IMR-90 (cell line): ENCODE measurements around the gene C1QTNF9B. TPM values are rescaled to one million over a fixed set of nuclear protein-coding genes. Genes with fewer than 3 reads are reported as not detected.

ENCODE experiments used
- ATAC-seq: fragments of 200-7000 bp; cut with Tn5 transposase; 2 replicates; pipeline ENCODE4 v1.9.1; 2020; ENCODE audit warnings: low read depth, mild to moderate bottlenecking, moderate library complexity
- BruUV-seq: library from RNA; stranded (reverse); fragments of 400-500 nt; replicated peaks from 2 replicates; lab custom pipeline; 2021; lab: Mats Ljungman, UMichigan
- CTCF ChIA-PET: fragments of 300-600 bp; formaldehyde crosslinking; extraction: SDS; loops from one replicate; lab custom pipeline; 2021; ENCODE audit warnings: antibody characterized with exemption; lab: Yijun Ruan, JAX
- POLR2A ChIA-PET: fragments of 300-600 bp; sonication (Branson Sonifier 250); formaldehyde crosslinking; loops from one replicate; lab custom pipeline; 2022; ENCODE audit warnings: antibody characterized with exemption; ENCODE audit not compliant: unreplicated experiment; lab: Charles Lee
- DNase-seq: peaks from one replicate; pipeline ENCODE4 v3.0.0; 2013
- H2AFZ ChIP-seq: replicated peaks from 2 replicates; pipeline ENCODE3; 2013; ENCODE audit warnings: low read length, mild to moderate bottlenecking; ENCODE audit not compliant: poor library complexity
- H2AK5ac ChIP-seq: 2 replicates; pipeline ENCODE4 v1.6.1; 2013; ENCODE audit warnings: low read depth, low read length, inconsistent platforms
- H2AK9ac ChIP-seq: replicated peaks from 2 replicates; pipeline ENCODE3; 2013; ENCODE audit warnings: mild to moderate bottlenecking, low read depth, low read length, moderate library complexity; ENCODE audit not compliant: poor library complexity
- H2BK120ac ChIP-seq: 2 replicates; pipeline ENCODE4 v1.6.1; 2013; ENCODE audit warnings: low read depth, low read length, inconsistent platforms
- H2BK15ac ChIP-seq: 3 replicates; pipeline ENCODE4 v1.6.1; 2013; ENCODE audit warnings: low read depth, low read length, inconsistent platforms
- H2BK20ac ChIP-seq: 2 replicates; pipeline ENCODE4 v1.6.1; 2013; ENCODE audit warnings: low read depth, mild to moderate bottlenecking, inconsistent platforms, low read length, moderate library complexity
- H2BK5ac ChIP-seq: 2 replicates; pipeline ENCODE4 v1.6.1; 2013; ENCODE audit warnings: mild to moderate bottlenecking, low read depth, low read length, inconsistent platforms; ENCODE audit not compliant: poor library complexity, severe bottlenecking
- H3K14ac ChIP-seq: replicated peaks from 2 replicates; pipeline ENCODE4 v1.6.1; 2013; ENCODE audit warnings: low read depth, low read length, inconsistent platforms
- H3K18ac ChIP-seq: 2 replicates; pipeline ENCODE4 v1.6.1; 2013; ENCODE audit warnings: low read depth, low read length, control low read depth
- H3K23ac ChIP-seq: 2 replicates; pipeline ENCODE4 v1.6.1; 2013; ENCODE audit warnings: low read depth, low read length, inconsistent platforms
- H3K27ac ChIP-seq: 2 replicates; pipeline ENCODE4 v1.5.1; 2013; ENCODE audit warnings: mild to moderate bottlenecking, control low read depth, low read length; ENCODE audit not compliant: insufficient read depth
- H3K27me3 ChIP-seq: 2 replicates; pipeline ENCODE4 v1.6.1; 2013; ENCODE audit warnings: low read length; ENCODE audit not compliant: control insufficient read depth, insufficient read depth
- H3K36me3 ChIP-seq: 2 replicates; pipeline ENCODE4 v1.6.1; 2013; ENCODE audit warnings: low read length, mixed read lengths; ENCODE audit not compliant: control insufficient read depth, insufficient read depth
- H3K4ac ChIP-seq: 2 replicates; pipeline ENCODE4 v1.6.1; 2013; ENCODE audit warnings: low read depth, low read length, inconsistent platforms
- H3K4me1 ChIP-seq: 2 replicates; pipeline ENCODE4 v1.6.1; 2013; ENCODE audit warnings: low read length, mixed read lengths; ENCODE audit not compliant: control insufficient read depth, insufficient read depth
- H3K4me2 ChIP-seq: 2 replicates; pipeline ENCODE4 v1.6.1; 2013; ENCODE audit warnings: low read depth, mild to moderate bottlenecking, control low read depth, low read length, moderate library complexity
- H3K4me3 ChIP-seq: 2 replicates; pipeline ENCODE4 v1.5.1; 2013; ENCODE audit warnings: low read depth, mild to moderate bottlenecking, control low read depth, low read length, moderate library complexity; ENCODE audit not compliant: insufficient read depth
- H3K56ac ChIP-seq: 2 replicates; pipeline ENCODE4 v1.6.1; 2013; ENCODE audit warnings: low read length, inconsistent platforms; ENCODE audit not compliant: insufficient read depth; ENCODE audit errors: extremely low read depth
- H3K79me1 ChIP-seq, 2 experiments: 2 replicates each; pipeline ENCODE4 v1.6.1; 2013; ENCODE audit warnings: low read length in 2 of 2, inconsistent platforms in 1 of 2, low read depth in 1 of 2
- H3K9ac ChIP-seq: 2 replicates; pipeline ENCODE4 v1.6.1; 2013; ENCODE audit warnings: low read depth, low read length, control low read depth
- H3K9me1 ChIP-seq: 2 replicates; pipeline ENCODE4 v1.6.1; 2013; ENCODE audit warnings: low read length, inconsistent platforms; ENCODE audit not compliant: insufficient read depth
- H3K9me3 ChIP-seq: 2 replicates; pipeline ENCODE4 v1.6.1; 2013; ENCODE audit warnings: low read length; ENCODE audit not compliant: control insufficient read depth, insufficient read depth
- H4K20me1 ChIP-seq: 2 replicates; pipeline ENCODE4 v1.6.1; 2013; ENCODE audit warnings: low read length, inconsistent platforms; ENCODE audit not compliant: insufficient read depth
- H4K5ac ChIP-seq: 2 replicates; pipeline ENCODE4 v1.6.1; 2013; ENCODE audit warnings: mild to moderate bottlenecking, low read depth, low read length, control low read depth
- H4K8ac ChIP-seq, 2 experiments: 2 replicates each; pipeline ENCODE4 v1.6.1; 2013; ENCODE audit warnings: low read depth in 2 of 2, low read length in 2 of 2, control low read depth in 1 of 2, inconsistent platforms in 1 of 2
- H4K91ac ChIP-seq: 2 replicates; pipeline ENCODE4 v1.6.1; 2013; ENCODE audit warnings: low read depth, low read length, inconsistent platforms; ENCODE audit not compliant: insufficient read depth
- BHLHE40 ChIP-seq: fragments of 150-350 bp; IDR thresholded peaks from 2 replicates; pipeline ENCODE4 v1.6.1; 2016; ENCODE audit warnings: mild to moderate bottlenecking, low read depth, low read length
- CHD1 ChIP-seq: IDR thresholded peaks from 2 replicates; pipeline ENCODE4 v1.6.1; 2012; ENCODE audit warnings: low read depth, low read length, improper control_type of control experiment
- MAFK ChIP-seq: IDR thresholded peaks from 2 replicates; pipeline ENCODE4 v1.6.1; 2012; ENCODE audit warnings: low read depth, low read length, improper control_type of control experiment
- MAZ ChIP-seq: IDR thresholded peaks from 2 replicates; pipeline ENCODE4 v1.6.1; 2012; ENCODE audit warnings: low read depth, mild to moderate bottlenecking, low read length, improper control_type of control experiment, moderate library complexity, borderline replicate concordance
- POLR2A ChIP-seq: IDR thresholded peaks from 2 replicates; pipeline ENCODE4 v1.6.1; 2012; ENCODE audit warnings: mild to moderate bottlenecking, low read depth, low read length
- RAD21 ChIP-seq: IDR thresholded peaks from 2 replicates; pipeline ENCODE4 v1.6.1; 2012; ENCODE audit warnings: low read length, improper control_type of control experiment
- RCOR1 ChIP-seq: IDR thresholded peaks from 2 replicates; pipeline ENCODE4 v1.6.1; 2012; ENCODE audit warnings: mild to moderate bottlenecking, low read length, improper control_type of control experiment; ENCODE audit not compliant: insufficient replicate concordance
- RFX5 ChIP-seq: IDR thresholded peaks from 2 replicates; pipeline ENCODE4 v1.8.0; 2012; ENCODE audit warnings: low read depth, mild to moderate bottlenecking, low read length, moderate library complexity
- WGBS, 2 experiments: methylation state at CpG; one replicate each; pipeline versions ENCODE4 v1.1.5 to v1.1.7; 2013; ENCODE audit warnings: missing lambda C conversion rate in 2 of 2; ENCODE audit not compliant: insufficient read length in 1 of 2; ENCODE audit errors: extremely low coverage in 2 of 2; 5-methylcytosine and 5-hydroxymethylcytosine counted together
- dilution Hi-C: fragments of 300-500 bp; cut with HindIII; formaldehyde crosslinking; loops from one replicate; pipeline ENCODE4 v1.14.3; 2018; ENCODE audit warnings: low sequenced_read_pairs; ENCODE audit not compliant: unreplicated experiment
- in situ Hi-C: fragments of 300-500 bp; cut with MboI; formaldehyde crosslinking; loops from 3 replicates; pipeline ENCODE4 v1.14.3; 2019; ENCODE audit warnings: low sequenced_read_pairs, inconsistent platforms, mixed read lengths
- intact Hi-C: fragments of 100-400 bp; cut with micrococcal nuclease; formaldehyde crosslinking; loops from 2 replicates; pipeline ENCODE4 v1.10.0; 2022
- polyA plus RNA-seq, 3 experiments: library from polyadenylated mRNA; depleted of rRNA; stranded (reverse); fragments of >200 nt; gene quantifications; 2 replicates each; pipeline ENCODE4 v1.2.3, GENCODE V29; 2012; ENCODE audit warnings: low replicate concordance in 1 of 3
- total RNA-seq: library from RNA; depleted of rRNA; stranded (reverse); fragments of >200 nt; gene quantifications from 2 replicates; pipeline ENCODE4 v1.2.3, GENCODE V29; 2012
- TF ChIP-seq, protein P1 (sequence below): fragments of 150-350 bp; IDR thresholded peaks from 2 replicates; pipeline ENCODE4 v1.6.1; 2016; ENCODE audit warnings: low read depth, mild to moderate bottlenecking, low read length, moderate library complexity, borderline replicate concordance

C1QTNF9B gene
- total and polyA plus RNA-seq, 2 of the 4 experiments (the other 2 are of a cell fraction), result 0.72 to 1.1 TPM

DNA sequence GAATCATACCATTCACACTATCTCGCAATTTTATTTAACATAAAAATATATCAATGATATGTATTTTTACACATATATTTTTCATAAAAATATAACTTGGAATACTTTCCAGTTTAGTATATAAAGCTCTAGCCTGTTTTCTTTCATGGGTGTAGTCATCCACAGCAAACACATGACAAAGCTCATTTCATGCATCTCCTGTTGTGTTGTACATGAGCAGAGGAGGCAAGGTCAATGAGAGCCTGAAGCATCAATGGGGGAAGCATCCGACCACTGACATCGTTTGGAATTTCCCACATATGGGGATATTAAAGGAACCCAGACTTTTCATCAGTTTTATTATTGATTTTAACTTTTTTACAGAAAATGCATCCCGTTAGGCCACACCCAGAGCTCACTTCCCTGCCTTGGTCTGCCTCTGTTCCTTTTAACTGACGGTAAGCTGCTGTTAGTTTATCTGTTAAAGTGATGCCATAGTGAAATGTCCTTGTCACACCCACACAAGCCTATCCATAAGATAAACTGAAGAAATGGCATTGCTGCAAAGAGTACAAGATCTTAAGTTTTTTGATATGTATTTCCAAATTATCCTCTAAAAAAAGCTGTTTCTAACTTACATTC, 52.1 kb downstream of the C1QTNF9B start:
- no peak overlapping the region for H3K4me3 ChIP-seq
- no peak overlapping the region for H2BK120ac ChIP-seq
- H4K91ac ChIP-seq, result no peak overlapping the region
- H3K36me3 ChIP-seq, result peaks cover 8% of the 10 kb centered on the region; the same call in 1 of the 2 replicates
- ChIA-PET POLR2A (no interaction called here), CTCF (no interaction called here)
- H3K9me1 ChIP-seq, result peaks cover 3% of the 10 kb centered on the region
- H3K4ac ChIP-seq, result no peak overlapping the region
- H3K9ac ChIP-seq, result no peak overlapping the region
- no peak overlapping the region for H3K27ac ChIP-seq
- no TSS peak for BruUV-seq
- DNase-seq (no peak), ATAC-seq (no peak)
- H2BK15ac ChIP-seq, result no peak overlapping the region
- H3K4me1 ChIP-seq, result no peaks in the 10 kb centered on the region
- in situ Hi-C loops (no loop called here), dilution Hi-C loops (no loop called here), intact Hi-C loops (no loop called here)
- TF ChIP-seq MAZ (no peak), RCOR1 (no peak), CHD1 (no peak), MAFK (no peak), POLR2A (no peak), BHLHE40 (no peak), RAD21 (no peak), RFX5 (no peak)
- TF ChIP-seq, protein P1, sequence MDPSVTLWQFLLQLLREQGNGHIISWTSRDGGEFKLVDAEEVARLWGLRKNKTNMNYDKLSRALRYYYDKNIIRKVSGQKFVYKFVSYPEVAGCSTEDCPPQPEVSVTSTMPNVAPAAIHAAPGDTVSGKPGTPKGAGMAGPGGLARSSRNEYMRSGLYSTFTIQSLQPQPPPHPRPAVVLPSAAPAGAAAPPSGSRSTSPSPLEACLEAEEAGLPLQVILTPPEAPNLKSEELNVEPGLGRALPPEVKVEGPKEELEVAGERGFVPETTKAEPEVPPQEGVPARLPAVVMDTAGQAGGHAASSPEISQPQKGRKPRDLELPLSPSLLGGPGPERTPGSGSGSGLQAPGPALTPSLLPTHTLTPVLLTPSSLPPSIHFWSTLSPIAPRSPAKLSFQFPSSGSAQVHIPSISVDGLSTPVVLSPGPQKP, result no peak
- no peak overlapping the region for H2BK20ac ChIP-seq
- H4K5ac ChIP-seq, result no peak overlapping the region
- no peak overlapping the region for H3K14ac ChIP-seq
- H2AK9ac ChIP-seq, result no peak overlapping the region
- no peaks in the 10 kb centered on the region for H3K27me3 ChIP-seq
- H3K18ac ChIP-seq, result no peak overlapping the region
- H3K23ac ChIP-seq, result no peak overlapping the region
- no peak overlapping the region for H2AK5ac ChIP-seq
- no peak overlapping the region for H2AFZ ChIP-seq
- H3K56ac ChIP-seq, result no peak overlapping the region
- H3K79me1 ChIP-seq, result no peaks in the 10 kb centered on the region
- no peaks in the 10 kb centered on the region for H4K20me1 ChIP-seq
- H3K4me2 ChIP-seq, result no peak overlapping the region
- WGBS, 2 experiments, result 100% methylated on average over 1 of the region's 5 CpGs; no CpG with 5 or more reads in 1 of the 2 experiments
- H4K8ac ChIP-seq, result no peak overlapping the region
- H2BK5ac ChIP-seq, result no peak overlapping the region
- no peaks in the 10 kb centered on the region for H3K9me3 ChIP-seq
